Anterior cingulate cortex (tissue), 58 donors: Measurements from ENCODE around the gene ZNF48.
"Not testable (repeated sequence)": the region's sequence is repeated elsewhere in the genome, so short reads cannot be mapped to it uniquely, and the experiment has no call there.

ENCODE experiments used
- DNase-seq, 58 donors: peaks; one replicate each; lab custom pipeline; 2025; lab: John Stamatoyannopoulos, UW

ZNF48 gene

DNA sequence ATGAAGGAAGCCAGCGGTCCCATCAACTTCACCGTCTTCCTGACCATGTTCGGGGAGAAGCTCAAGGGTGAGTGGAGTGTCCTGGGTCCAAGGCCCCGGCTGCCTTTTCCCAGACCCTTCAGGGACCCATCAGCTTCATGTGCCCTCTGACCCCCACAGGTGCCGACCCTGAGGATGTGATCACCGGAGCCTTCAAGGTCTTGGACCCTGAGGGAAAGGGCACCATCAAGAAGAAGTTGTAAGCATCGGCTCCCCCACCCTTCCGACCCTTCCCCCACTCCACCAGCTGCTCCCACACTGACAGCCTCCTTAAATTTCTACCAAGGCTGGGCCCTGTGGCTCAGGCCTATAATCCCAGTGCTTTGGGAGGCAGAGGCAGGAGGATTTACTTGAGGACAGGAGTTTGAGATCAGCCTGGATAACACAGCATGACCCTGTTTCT is 18.7 kb upstream of the ZNF48 start:
- DNase-seq: no peak

DNA sequence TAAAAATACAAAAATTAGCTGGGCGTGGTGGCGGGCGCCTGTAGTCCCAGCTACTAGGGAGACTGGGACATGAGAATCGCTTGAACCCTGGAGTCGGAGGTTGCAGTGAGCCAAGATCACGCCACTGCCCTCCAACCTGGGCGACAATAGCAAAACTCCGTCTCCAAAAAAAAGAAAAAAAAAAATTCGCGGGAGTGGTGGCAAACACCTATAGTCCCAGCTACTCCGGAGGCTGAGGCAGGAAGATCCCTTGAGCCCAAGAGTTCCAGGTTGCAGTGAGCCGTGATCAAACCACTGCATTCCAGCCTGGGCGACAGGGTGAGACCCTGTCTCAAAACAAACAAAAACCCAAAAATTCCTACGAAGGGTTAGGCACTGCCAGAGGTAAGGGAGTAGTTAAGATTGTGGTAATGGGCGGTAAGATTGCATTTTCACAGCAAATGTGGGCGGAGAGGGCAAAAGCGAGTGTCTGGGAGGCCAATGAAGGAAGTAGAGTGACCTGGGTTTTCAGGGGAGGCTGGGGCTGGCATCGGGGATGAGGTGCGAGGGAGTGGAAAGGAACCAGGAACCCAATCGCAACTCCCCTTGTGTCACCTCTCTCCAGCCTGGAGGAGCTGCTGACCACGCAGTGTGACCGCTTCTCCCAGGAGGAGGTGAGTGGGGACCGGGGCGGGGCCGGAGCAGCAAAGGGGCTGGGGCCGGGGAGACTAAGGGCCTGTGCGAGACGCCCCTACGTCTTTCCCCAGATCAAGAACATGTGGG is 18.0 kb upstream of the ZNF48 start:
- DNase-seq: peak in 3 of 58 donors; percentile 68 to 86 (median 85)

DNA sequence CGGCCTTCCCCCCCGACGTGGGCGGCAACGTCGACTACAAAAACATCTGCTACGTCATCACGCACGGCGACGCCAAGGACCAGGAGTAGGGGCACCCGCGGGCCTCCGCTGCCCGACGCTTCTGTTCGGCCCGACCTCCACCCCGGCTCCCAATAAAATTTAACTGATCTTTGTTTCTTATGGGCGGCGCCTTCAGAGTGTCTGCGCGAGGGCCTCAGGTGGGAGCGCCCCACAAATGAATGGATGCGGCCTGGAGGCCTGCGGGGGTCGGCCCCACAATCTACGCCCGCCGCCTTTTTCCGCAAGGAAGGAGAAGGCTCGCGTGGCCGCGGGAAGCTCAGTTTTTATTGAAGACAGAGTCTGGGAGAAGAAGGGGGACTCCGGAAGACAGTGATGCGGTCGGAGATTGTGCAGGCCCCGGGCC is 17.4 kb upstream of the ZNF48 start:
- peak in 53 of 58 donors; percentile 54 to 95 (median 86) for DNase-seq

DNA sequence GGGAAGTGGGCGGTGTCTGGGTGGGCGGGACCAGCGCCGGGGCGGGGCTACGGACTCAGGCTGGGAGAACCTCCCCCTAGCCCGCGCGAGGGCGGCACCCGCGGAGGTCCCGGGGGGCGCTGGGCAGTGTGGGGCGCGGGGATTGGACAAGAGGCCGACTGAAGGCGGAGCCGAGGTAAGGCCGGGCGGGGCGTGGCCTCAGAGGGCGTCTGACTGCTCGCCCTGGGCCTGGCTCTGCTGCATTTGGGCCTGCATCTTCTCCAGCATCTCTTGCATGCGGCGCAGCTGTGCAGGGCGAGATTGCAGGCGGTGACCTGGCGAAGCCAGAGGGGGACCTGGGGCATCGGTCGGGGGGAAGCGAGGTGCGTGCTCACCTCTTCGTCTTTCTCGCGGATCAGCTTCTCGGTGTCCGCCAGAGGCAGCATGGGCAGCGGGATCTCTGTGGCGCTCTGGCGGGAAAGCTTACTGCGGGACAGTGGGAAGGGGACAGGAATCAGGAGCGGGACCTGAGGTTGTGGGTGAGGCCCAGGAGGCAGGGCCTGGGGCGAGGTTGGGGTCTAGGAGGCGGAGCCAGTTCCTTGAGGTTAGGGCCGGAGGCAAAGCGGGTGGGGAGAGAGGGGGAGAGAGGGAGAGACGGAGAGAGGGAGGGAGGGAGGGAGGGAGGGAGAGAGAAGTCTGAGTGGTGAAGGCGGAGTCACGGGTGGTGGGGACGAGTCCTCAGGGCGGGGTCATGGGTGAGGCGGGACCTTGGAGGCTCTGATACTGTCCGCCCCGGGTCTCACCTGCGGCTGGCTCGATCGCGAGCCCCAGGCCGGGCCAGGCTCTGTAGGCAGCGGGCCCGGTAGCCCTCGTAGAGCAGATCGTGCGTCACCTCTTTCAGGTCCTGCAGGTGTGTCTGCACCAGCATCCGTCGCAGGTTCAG is 16.7 kb upstream of the ZNF48 start:
- DNase-seq: peak in 57 of 58 donors; percentile 84 to 100 (median 99)

DNA sequence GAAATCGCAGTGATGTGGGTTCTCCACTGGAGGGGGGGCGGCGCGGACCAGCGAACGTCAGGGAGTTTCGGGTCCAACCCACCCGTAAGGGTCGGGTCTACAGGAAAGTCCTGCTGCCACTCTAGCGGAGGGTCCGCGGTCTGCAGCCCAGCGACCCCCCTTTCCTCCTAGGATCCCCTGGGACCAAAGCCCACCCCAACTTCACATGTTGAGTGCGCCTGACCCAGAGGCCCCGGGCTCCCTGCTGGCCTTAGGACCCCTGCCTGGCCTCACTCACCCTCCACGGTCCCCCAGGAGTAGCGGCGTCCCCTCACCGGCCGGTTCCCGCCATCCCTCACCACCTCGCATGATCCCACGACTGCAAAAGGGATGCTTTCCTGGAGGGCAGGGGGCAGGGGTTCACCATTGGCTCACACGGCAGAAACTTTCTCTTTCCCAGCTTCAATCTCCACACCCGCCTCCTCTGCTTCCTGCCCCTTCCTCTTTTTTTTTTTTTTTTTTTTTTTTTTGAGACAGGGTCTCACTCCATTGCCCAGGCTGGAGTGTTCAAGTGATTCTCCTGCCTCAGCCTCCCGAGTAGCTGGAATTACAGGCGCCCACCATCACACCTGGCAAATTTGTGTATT is 15.9 kb upstream of the ZNF48 start:
- no peak for DNase-seq

DNA sequence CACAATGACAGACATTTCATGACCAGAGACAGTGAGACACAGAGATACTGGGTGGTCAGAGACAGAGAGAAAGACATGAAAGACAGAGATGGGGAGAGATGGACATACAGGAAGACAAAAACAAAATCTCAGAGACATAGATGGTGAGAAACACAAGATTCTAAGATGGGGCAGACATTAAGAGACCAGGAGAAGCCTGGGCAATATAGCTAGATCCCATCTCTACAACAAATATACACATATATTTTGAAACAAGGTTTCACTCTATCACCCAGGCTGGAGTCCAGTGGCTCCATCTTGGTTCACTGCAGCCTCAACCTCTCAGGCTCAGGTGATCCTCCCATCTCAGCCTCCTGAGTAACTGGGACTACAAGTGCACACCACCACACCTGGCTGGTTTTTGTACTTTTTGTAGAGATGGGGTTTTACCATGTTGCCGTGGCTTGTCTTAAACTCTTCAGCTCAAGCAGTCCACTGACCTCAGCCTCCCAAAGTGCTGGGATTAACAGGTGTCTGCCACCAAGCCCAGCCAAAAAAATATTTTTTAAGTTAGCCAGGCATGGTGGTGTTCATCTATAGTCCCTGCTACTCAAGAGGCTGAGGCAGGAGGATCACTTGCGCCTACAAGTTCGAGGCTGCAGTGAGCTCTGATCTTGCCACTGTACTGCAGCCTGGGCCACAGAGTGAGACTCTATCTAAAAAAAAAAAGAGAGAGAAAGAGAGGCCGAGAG is 15.0 kb upstream of the ZNF48 start:
- no peak for DNase-seq

DNA sequence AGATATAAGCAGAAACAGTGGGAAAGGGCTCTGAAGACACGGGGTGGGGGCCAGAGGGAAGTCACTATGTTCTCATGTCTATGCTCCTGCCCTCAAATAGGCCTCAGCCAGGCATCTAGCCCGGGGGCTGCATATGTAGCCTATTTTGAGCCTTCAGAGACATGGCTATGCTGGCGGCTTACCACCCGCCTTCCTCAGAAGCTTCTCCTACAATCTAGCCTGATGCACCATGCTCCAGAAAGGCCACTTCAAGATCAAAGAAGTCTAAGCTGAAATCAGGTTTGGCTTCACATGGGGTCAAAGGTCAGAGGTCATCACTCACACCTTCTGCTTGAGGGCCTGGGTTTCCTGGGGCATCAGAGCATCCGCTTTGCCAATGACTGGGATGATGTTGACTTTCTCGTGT is 14.4 kb upstream of the ZNF48 start:
- no peak for DNase-seq

DNA sequence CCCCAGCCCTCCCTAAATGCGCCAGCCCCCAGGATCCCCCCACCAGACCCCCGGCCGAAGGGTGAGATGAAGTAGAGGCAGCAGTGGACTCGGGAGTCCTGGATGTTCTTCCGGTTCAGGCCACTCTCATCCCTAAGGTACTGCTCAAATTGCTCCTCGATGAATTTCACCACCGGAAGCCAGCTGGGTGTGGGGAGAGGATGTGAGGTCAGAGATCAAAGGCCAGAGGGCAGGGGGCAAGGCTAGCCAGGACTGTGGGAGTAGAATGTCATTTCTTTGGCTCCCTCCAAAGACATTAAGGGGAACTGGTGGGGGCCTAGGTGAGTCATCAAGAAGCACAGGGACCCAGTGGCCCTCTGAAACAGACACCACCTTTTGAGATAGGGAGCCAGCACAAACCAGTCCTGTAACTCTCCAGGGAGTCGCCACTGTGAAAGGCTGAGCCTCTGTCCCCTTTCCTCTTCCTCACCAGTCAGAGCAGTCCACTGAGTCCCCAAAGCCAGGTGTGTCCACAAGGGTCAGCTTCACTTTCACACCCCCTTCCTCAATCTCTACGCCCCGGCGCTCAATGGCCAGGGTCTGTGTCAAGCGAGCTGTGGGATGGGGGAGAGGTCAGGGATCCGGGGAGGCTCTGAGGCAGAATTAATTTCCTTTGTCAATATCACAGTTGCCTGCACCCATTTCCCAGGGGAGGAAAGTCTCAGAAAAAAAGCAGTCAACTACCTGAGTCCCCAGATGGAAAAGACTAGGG is 13.8 kb upstream of the ZNF48 start:
- DNase-seq: no peak

DNA sequence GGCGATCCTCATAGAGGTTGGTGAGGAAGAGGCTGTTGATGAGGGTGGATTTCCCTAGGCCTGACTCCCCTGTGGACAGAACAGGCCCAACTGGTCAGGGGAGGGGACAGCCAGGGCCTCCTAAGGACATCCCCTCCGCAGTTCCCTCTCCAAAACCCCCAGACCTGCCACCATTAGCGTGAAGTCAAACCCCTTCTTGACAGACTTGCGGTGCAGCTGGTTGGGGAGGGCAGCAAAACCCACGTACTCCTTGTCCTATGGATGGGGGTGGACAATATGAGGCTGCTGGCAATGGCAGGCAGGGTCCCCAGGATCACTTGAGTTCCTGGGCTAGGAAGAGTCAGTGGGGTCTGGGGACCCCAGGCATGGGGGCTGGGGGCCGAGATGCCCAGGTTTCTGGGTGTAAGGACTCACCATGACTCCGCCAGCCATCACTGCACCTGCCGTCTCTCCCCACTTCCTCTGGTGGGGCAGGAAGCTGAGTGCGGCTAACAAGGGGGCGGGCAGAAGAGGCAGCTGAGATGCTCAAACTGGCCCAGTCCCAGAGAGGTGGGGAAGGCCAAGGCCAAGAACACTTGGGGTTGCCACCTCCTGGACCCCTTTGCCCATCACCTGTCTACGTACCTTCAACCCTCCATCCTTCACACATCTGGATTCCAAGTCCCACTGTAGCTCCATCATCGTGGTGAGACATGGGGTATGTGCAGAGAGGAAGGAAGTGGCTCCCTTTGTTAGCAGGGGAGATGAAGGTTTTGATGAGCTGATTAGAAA is 12.9 kb upstream of the ZNF48 start, which contains the start of gene SEPTIN1:
SEPTIN1 (minus strand) TSS at position 451 of the 771 bp plus-strand sequence; CDS start at position 432, 19 bp downstream.
- no peak for DNase-seq

DNA sequence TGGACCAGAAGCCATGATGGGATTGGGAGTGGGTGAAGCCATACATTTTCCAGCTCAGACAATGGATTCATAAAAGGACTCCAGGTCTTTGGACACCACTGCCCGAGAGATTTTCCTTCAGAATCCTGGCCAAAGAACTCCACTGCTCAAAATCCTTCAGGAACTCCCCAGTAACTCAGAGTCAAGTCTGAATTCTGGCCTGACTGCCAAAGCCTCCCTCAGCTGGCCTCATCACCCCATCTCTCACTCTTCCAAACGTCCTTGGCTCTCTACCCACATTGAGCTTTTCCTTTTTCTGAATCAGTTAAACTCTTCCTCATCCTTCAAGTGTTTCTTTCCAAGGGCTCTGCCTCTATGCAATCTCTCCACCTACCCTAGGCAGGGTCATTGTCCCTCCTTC is 11.7 kb upstream of the ZNF48 start:
- no peak for DNase-seq

DNA sequence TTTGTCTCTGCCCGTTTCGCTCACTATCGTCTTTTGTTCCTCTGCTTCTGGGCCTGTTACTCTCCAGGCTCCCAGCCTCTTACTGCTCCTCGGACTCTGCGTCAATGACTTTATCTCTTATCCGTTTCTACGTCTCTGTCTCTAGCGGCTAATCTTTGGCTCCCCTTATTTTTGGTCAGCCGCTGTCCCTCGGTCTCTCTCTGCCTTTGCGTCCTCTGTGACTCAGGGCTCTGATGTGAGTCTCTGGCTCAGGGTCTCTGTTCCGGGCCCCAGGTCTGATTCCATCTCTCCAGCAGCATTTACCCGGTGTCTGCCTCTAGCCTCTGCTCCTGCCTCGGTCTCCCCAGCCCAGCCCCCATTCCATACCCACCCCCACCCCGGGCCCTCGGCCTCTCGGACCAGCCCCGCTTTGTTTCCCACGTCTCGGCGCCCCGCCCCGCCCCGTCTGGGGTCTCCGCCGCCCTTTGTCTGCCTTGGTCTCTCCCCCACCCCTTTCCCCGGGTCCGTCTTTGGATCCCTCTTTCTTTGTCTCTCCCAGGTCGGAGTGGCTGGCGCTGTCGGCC is 547 bp upstream of the ZNF48 start:
- DNase-seq: peak in 2 of 58 donors; percentile 53 to 62

DNA sequence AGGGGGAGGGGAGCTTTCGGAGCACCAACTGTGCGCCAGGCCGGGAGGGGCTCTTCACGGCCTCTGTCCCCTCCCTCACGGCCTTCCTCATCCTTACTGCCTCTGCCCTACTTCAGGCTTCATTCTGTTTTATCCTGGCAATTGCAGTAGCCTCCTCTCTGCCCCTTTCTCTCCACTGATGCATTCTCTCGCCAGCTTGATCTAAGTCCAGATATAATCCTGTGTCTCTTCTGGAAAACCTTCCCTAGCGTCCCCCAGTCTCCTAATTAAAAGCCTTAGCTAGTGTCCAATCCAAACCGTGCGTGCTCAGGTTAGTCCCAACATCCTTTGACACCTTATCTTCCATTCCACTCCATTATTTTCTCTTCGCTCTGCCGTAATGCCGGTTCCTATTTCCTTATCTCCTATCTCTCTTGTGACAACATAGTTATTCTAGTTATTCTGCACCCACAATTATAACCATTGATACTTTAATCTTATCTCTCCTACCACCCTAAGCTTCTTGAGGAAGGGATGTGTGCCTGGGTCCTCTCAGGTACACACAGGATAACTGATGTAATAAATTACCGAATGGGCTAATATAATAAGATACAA is 869 bp downstream of the ZNF48 start:
- peak in 3 of 58 donors; percentile 9 to 37 (median 34) for DNase-seq

DNA sequence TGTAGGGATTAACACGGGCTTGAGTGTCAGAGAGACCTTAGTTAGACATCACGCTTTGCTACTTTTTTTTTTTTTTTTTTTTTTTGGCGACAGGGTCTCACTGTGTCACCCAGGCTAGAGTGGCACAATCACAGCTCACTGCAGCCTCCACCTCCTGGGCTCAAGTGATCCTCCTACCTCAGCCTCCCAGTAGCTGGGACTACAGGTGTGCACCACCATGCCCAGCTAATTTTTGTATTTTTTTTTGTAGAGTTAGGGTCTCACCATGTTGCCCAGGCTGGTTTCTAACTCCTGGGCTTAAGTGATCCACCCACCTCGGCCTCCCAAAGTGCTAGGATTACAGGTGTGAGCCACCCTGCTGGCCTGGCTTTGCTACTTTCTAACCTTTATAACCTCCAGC is 1.4 kb downstream of the ZNF48 start:
- DNase-seq: not testable (repeated sequence)

DNA sequence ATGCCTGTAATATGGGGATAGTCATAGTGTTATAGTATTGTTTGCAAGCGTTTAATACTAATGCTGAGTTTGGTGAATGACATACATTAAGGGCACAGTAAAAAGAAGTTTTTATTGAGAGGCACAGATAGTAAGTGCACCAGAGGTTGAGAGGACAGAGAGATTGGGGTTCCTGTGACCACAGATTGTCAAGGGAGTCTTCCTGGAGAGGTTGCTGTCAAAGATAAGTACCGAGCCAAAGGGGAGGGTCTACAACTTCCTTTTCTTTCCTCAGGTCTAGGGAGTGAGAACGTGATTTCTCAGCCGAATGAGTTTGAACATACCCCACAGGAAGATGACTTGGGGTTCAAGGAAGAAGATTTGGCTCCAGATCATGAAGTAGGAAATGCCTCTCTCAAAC is 1.8 kb downstream of the ZNF48 start:
- no peak for DNase-seq

DNA sequence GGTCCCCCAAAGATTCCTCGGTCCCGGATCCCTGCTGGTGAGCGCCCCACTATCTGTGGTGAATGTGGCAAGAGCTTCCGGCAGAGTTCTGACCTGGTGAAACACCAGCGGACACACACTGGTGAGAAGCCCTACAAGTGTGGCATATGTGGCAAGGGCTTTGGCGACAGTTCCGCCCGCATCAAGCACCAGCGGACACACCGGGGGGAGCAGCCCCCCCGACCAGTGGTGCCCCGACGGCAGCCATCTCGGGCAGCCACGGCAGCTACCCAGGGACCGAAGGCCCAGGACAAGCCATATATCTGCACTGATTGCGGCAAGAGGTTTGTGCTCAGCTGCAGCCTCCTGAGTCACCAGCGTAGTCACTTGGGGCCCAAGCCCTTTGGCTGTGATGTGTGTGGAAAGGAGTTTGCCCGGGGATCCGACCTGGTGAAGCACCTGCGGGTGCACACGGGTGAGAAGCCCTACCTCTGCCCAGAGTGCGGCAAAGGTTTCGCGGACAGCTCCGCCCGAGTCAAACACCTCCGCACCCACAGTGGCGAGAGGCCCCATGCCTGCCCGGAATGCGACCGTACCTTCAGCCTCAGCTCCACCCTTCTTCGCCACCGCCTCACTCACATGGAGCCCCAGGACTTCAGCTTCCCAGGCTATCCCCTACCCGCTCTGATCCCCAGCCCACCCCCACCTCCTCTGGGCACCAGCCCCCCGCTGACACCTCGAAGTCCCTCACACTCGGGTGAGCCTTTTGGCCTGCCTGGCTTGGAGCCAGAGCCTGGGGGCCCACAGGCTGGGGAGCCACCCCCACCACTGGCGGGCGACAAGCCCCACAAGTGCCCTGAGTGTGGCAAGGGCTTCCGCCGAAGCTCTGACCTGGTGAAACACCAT is 2.8 kb downstream of the ZNF48 start:
- DNase-seq: no peak

DNA sequence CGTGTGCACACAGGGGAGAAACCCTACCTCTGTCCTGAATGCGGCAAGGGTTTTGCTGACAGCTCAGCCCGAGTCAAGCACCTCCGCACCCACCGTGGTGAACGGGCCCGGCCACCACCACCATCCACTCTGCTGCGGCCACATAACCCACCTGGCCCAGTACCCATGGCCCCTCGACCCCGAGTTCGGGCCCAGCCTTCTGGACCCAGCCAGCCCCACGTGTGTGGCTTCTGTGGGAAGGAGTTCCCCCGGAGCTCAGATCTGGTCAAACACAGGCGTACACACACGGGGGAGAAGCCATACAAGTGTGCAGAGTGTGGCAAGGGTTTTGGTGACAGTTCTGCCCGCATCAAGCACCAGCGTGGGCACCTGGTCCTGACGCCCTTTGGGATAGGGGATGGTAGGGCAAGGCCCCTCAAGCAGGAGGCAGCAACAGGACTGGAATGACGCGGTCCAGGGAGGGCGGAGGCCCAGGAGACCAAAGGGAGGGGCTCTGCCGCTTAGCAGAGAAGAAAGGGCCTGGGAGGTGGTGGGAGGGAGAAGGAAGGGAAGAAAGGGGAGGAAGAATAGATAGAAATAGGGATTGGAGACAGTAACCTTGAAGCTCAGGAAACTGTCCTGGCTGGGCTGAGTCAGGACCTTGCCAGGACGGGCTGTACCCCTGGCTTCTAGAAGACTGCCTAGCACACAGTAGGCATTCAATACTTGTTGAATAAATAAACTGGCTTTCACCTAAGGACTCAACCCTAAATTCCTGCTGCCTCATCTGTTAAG is 3.6 kb downstream of the ZNF48 start:
- DNase-seq: no peak
